DLD1 (cell line): ENCODE results near the gene VPS35.
"Not testable (repeated sequence)": the region's sequence is repeated elsewhere in the genome, so short reads cannot be mapped to it uniquely, and the experiment has no call there.

Experiments
- in situ Hi-C: cut with HindIII; loops from 2 replicates; pipeline ENCODE4 v1.10.0; 2017; ENCODE audit warnings: low sequenced_read_pairs

The VPS35 gene

GRCh38 chr16:46673320-46674013 lies 15.5 kb downstream of the VPS35 start:
- in situ Hi-C loops: no loop called here

GRCh38 chr16:46662123-46662522 lies 26.9 kb downstream of the VPS35 start:
- in situ Hi-C loops: no loop called here

GRCh38 chr16:46658925-46659324 lies 30.1 kb downstream of the VPS35 start:
- in situ Hi-C loops: no loop called here

GRCh38 chr16:46651305-46651704 lies 37.7 kb downstream of the VPS35 start:
- in situ Hi-C loops: no loop called here

DNA sequence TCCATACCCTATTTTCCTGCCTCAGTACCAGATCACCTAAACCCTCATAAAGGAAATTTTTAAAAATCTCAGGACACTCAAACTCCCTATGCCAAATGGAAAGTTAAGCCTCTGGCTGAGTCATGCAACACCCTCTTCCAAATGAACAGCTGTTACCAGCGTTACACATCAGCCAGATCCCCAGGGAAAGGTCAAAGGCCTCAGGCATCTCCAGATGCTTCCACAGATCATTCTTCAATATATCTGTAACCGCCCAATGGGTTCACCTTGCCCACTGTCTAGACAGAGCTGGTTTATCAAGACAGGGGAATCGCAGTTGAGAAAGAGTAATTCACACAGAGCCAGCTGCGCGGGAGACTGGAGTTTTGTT lies 38.7 kb downstream of the VPS35 start:
- in situ Hi-C loops: no loop called here

DNA sequence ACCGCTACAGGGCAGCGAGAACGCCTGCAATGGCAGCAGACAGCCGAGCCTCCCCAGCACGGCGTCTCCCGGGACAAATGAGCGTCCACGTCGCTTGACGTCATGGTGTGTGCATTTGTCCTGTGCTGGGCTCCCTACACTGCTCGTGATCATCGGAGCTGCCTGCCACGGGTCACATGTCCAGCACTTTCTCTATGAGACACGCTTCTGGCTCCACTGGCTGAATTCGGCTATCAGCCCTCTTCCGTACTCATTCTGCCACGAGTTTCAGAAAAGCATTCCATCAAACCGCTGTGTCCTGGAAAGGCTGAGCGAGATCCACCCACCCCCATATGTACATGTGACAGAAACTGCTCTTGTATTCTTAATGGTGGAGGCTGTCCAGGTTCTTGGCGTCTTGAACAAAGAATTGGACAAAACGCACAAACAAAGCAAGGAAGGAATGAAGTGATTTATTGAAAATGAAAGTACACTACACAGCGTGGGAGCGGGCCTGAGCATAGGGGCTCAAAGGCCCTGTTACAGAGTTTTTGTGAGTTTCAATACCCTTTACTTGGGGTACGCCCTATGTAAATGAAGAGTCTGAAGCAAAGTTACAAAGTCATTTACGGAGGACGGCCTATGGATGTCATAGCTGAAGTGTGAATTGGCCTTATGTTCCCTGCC lies 39.3 kb downstream of the VPS35 start:
- in situ Hi-C loops: no loop called here

DNA sequence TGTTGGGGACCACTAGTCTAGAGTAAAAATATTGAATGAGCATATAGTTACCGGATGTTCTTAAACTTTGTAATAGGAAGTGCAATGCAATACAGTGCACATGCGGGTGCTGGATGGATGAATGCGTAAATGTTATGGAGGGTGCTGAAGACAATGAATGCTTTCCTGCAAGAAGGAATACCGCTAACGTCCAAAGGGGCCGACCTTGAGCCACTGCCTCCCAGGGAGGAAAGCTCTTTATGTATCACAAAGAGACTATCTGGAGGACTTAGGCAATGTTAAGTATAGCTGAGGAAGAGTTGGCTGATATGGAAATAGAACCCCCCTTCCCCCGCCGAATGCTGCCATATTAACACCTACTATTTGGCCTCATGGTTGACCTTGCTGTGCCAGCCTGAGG lies 40.3 kb downstream of the VPS35 start:
- in situ Hi-C loops: no loop called here

GRCh38 chr16:46638947-46639925 lies 49.7 kb downstream of the VPS35 start:
- in situ Hi-C loops: no loop called here

- in situ Hi-C loops: no loop called here
Measured at GRCh38 chr16:46632778-46633733, 55.9 kb downstream of the VPS35 start.

GRCh38 chr16:46629331-46630219 lies 59.4 kb downstream of the VPS35 start:
- in situ Hi-C loops: no loop called here

GRCh38 chr16:46627746-46628145 lies 61.2 kb downstream of the VPS35 start:
- in situ Hi-C loops: no loop called here

DNA sequence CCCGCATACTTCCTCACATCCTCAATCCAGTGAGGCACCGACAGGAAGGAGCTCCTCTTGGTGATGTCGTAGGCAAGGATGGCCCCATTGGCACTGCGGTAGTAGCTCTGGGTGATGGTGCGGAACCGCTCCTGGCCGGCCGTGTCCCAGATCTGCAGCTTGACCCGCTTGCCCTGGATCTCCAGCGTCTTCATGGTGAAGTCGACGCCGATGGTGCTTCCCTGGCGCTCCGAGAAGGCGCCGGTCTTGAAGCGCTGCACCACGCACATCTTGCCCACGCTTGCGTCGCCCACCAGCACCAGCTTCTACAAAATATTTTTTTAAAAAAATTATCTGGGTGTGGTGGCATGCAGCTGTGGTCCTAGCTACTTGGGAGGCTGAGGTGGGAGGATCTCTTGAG lies 62.3 kb downstream of the VPS35 start:
- in situ Hi-C loops: not testable (repeated sequence)

- in situ Hi-C loops: not testable (repeated sequence)
Measured at GRCh38 chr16:46624862-46625261, 64.1 kb downstream of the VPS35 start.

DNA sequence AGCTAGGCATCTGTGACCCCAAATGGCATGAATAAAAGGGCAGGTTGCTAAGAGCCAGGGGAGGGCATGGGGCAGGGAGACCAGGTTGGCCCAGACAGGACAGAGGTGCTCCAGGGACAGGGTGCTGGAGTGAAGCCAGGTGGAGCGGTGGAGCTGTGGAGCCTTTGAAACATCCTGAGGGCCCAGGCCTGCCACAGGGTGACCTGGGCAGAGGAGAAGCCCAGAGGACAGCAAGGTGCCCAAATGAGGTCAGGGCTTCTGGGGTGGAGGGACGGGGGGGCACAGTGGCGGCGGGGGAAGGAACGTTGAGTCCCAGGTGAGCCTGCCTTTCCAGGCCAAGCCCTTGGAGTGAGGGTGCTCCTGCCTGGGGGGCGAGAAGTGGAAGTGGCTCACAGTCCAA lies 65.3 kb downstream of the VPS35 start:
- in situ Hi-C loops: not testable (repeated sequence)

DNA sequence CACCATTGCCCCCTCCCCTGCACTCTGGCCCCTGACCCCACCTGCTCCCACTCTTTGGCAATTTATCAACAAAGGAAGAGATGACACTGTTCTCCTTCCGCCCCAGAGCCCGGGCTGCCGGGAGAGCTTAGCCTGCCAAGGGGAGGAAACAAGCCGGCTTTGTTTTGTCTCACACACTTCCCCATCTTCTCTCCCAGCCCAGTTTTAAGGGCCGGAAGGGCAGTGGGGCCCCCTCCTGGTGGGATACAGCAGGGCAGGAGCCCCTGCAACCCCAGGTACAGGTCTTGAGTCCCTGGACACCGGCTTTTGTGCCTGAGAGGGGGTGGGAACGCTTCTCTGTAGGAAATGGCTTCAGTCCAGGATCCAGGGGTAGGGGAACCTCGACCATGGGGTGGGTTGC lies 65.7 kb downstream of the VPS35 start:
- in situ Hi-C loops: not testable (repeated sequence)

DNA sequence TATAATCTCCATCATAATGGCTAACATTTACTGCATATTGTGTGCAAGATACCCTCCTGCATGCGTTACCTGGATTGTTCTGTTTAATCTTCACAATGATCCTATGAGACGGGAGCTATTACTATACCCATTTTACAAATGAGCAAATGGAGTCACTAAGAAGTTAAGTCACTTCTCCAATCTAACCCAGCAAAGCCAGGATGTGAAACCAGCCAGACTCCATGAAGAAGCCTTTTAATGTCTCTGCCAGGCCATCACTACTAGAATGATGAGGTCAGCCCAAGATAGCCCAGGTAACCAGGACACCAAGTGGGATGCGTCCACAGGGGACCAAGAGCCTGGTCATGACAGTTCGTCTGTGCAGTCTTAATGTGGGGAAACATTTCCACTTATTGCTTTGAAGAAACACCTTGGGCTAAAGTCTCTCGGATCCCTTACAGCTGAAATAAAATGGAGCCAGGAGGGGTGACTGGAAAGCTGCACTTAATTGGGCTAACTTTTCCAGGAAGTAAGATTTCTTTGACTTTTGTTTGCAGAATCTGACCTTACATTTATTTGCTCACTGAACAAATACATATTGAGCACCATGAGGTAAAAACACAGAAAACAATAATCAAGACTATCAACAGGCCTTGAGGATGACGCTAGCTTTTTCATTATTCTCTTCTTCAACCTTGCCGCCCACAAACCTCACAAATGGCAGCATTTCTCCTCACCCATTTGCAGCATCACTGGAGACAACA lies 66.9 kb downstream of the VPS35 start:
- in situ Hi-C loops: no loop called here

- in situ Hi-C loops: no loop called here
Measured at GRCh38 chr16:46621006-46621933, 67.7 kb downstream of the VPS35 start, which contains the start of gene SHCBP1. SHCBP1 (minus strand) TSS chr16:46621379; CDS start chr16:46621359, 20 bp downstream.
